Mesothelial cell of epicardium (in vitro differentiated cells): Measurements from ENCODE around the gene GALP. TPM values are rescaled to one million over a fixed set of nuclear protein-coding genes. Genes with fewer than 3 reads are reported as not detected.

Experiments
- DNase-seq, 2 experiments: peaks; one replicate each; pipeline ENCODE4 v3.0.0; 2021; ENCODE audit warnings: low spot score in 2 of 2; ENCODE audit not compliant: unreplicated experiment in 2 of 2
- H3K27ac Mint-ChIP-seq: 2 replicates; pipeline ENCODE4 v1.8.0; 2021; ENCODE audit warnings: mixed read lengths
- H3K27me3 Mint-ChIP-seq: 2 replicates; pipeline ENCODE4 v1.8.0; 2021; ENCODE audit warnings: low read depth, mixed read lengths
- H3K36me3 Mint-ChIP-seq: 2 replicates; pipeline ENCODE4 v1.8.0; 2021; ENCODE audit warnings: mixed read lengths
- H3K4me1 Mint-ChIP-seq: 2 replicates; pipeline ENCODE4 v1.8.0; 2021; ENCODE audit warnings: mixed read lengths
- H3K4me3 Mint-ChIP-seq: 2 replicates; pipeline ENCODE4 v1.8.0; 2021; ENCODE audit warnings: mild to moderate bottlenecking, moderate library complexity, mixed read lengths
- H3K9me3 Mint-ChIP-seq: 2 replicates; pipeline ENCODE4 v1.8.0; 2021; ENCODE audit warnings: mixed read lengths
- total RNA-seq: library from RNA; stranded (reverse); gene quantifications from 3 replicates; pipeline ENCODE4 v1.2.1, GENCODE V29; 2021
- TF ChIP-seq, protein P1 (sequence below): fragments of 200-600 bp; sonication (generic); IDR thresholded peaks from one replicate; pipeline ENCODE4 v1.5.0; 2021; ENCODE audit warnings: antibody characterized with exemption; ENCODE audit not compliant: unreplicated experiment

The GALP gene
- total RNA-seq, 1 donor from 2014 or later, result not detected

DNA sequence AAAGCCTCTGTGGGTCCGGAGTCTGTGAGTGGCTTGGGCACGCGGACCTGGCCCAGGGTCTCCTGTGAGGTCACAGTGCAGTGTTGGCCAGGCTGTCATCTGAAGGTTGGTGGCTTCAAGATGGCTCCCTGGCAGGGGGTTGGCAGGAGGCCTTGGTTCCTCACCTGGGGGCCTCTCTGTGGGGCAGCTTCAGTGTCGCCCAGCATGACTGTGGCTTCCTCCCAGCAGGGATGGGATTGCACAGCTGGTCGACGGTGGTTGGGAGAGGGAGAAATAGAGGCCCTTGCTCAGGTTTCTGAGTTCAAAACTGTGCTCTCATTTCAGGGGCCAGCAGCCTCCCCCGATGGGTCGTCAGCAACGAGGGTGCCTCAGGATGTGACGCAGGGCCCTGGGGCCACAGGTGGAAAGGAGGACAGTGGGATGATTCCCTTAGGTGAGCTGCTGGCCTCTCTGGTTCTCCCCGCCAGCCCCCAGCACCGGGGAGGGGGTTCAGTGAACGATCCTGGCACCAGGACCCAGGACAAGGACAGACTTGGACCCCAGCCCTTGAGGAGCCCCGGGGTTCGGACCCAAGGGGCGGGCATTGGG, 17.5 kb upstream of the GALP start:
- Mint-ChIP-seq H3K4me3 (no peak overlapping the region), H3K27me3 (no peaks in the 10 kb centered on the region), H3K27ac (no peak overlapping the region), H3K9me3 (peaks cover 7% of the 10 kb centered on the region), H3K36me3 (peaks cover 35% of the 10 kb centered on the region), H3K4me1 (peaks cover 2% of the 10 kb centered on the region)
- no peak for DNase-seq
- TF ChIP-seq, protein P1, sequence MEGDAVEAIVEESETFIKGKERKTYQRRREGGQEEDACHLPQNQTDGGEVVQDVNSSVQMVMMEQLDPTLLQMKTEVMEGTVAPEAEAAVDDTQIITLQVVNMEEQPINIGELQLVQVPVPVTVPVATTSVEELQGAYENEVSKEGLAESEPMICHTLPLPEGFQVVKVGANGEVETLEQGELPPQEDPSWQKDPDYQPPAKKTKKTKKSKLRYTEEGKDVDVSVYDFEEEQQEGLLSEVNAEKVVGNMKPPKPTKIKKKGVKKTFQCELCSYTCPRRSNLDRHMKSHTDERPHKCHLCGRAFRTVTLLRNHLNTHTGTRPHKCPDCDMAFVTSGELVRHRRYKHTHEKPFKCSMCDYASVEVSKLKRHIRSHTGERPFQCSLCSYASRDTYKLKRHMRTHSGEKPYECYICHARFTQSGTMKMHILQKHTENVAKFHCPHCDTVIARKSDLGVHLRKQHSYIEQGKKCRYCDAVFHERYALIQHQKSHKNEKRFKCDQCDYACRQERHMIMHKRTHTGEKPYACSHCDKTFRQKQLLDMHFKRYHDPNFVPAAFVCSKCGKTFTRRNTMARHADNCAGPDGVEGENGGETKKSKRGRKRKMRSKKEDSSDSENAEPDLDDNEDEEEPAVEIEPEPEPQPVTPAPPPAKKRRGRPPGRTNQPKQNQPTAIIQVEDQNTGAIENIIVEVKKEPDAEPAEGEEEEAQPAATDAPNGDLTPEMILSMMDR, result no peak

DNA sequence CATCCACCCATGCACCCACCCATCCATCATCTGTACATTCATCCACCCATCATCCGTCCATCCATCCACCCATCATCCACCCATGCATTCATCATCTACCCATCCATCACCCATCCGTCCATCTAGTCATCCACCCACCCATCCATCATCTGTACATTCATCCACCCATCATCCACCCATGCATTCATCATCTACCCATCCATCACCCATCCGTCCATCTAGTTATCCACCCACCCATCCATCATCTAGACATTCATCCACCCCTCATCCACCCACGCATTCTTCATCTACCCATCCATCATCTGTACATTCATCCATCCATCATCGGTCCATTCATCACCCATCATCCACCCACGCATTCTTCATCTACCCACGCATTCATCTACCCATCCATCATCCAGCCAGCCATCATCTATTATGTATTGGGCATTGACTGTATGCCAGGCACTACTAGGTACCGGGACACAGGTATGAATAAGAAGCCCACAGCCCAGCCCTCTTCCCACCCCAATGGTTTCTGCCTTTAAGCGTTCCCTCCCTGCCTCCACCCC, 16.7 kb upstream of the GALP start:
- Mint-ChIP-seq H3K27me3 (no peaks in the 10 kb centered on the region), H3K4me1 (no peaks in the 10 kb centered on the region), H3K4me3 (no peak overlapping the region), H3K9me3 (peaks cover 7% of the 10 kb centered on the region), H3K27ac (no peak overlapping the region), H3K36me3 (peaks cover 33% of the 10 kb centered on the region)
- TF ChIP-seq, protein P1, result no peak
- DNase-seq, result no peak

DNA sequence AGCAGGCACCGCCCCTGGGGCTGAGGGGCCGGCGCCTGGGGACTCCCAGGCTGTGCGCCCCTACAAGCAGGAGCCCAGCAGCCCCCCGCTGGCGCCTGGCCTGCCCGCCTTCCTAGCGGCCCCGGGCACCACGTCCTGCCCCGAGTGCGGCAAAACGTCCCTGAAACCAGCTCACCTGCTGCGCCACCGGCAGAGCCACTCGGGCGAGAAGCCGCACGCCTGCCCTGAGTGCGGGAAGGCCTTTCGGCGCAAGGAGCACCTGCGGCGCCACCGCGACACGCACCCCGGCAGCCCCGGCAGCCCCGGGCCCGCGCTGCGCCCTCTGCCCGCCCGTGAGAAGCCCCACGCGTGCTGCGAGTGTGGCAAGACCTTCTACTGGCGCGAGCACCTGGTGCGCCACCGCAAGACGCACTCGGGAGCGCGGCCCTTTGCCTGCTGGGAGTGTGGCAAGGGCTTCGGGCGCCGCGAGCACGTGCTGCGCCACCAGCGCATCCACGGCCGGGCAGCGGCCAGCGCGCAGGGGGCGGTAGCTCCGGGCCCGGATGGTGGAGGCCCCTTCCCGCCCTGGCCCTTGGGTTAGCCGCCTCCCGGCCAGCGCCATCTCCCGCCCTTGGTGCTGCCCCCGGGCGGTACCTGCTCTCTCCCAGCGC, 16.1 kb upstream of the GALP start:
- Mint-ChIP-seq H3K27me3 (no peaks in the 10 kb centered on the region), H3K4me3 (no peak overlapping the region), H3K36me3 (peaks cover 30% of the 10 kb centered on the region), H3K9me3 (peaks cover 7% of the 10 kb centered on the region), H3K4me1 (no peaks in the 10 kb centered on the region), H3K27ac (no peak overlapping the region)
- TF ChIP-seq, protein P1, result no peak
- no peak for DNase-seq

DNA sequence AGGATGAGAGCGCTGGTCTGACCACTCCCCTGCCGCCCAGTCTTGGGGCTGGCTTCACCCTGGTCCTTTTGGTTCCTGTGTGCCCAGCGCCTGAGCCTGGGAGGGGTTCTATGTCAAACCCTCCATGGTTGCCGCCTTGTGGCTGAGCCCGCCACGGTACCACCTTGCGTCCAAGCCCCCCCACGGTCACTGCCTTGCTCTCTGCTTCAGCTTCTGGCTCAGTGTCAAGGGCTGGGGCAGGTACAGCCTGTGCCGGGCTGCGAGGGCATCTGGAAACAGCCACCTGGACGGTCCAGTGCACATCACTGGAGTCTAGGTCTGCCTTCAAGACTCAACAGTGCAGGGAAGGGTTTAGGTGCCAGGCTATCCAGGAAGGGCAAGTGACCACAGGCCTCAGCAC, 14.3 kb upstream of the GALP start:
- H3K27ac Mint-ChIP-seq, result no peak overlapping the region
- peaks cover 7% of the 10 kb centered on the region for H3K9me3 Mint-ChIP-seq
- no peak for DNase-seq
- peaks cover 16% of the 10 kb centered on the region for H3K36me3 Mint-ChIP-seq
- no peaks in the 10 kb centered on the region for H3K4me1 Mint-ChIP-seq
- TF ChIP-seq, protein P1, result no peak
- H3K27me3 Mint-ChIP-seq, result no peaks in the 10 kb centered on the region
- no peak overlapping the region for H3K4me3 Mint-ChIP-seq

DNA sequence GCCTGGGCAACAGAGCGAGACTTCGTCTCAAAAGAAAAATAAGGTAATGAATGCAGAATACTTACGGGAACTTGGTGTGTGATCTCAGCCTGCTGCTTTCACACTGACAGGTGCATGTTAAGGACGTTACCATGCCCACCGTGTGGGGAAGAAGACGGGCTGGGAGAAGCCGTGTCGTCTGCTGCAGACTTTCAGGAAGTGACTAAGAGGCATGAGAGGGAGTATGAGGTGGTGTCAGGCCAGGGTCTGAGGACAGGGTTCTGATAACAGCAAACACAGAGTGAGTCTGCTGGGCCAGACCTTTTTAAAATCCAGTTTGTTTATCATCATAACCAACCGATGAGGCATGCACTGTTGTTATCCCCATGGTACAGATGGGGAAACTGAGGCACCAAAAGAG, 13.6 kb upstream of the GALP start:
- Mint-ChIP-seq H3K36me3 (peaks cover 16% of the 10 kb centered on the region), H3K4me1 (no peaks in the 10 kb centered on the region), H3K9me3 (peaks cover 7% of the 10 kb centered on the region), H3K27me3 (no peaks in the 10 kb centered on the region), H3K4me3 (no peak overlapping the region), H3K27ac (no peak overlapping the region)
- no peak for DNase-seq
- TF ChIP-seq, protein P1, result no peak
